ENCODE data around the gene TTLL5. TPM values are rescaled to one million over a fixed set of nuclear protein-coding genes. Genes with fewer than 3 reads are reported as not detected.

Gene TTLL5
- total and polyA plus RNA-seq, 2 of the 13 experiments (the other 11 are each of a cell fraction or from before 2014, with no cell fraction given): 11.8 to 18.8 TPM

GRCh38 chr14:75881994-75882393, 220.9 kb downstream of the TTLL5 start (continued):
- TF ChIP-seq ZNF710 (CRISPR knock-in tag; IDR thresholded peaks at IDR 0.05; ENCODE audit: borderline replicate concordance) (no peak), FOXO4 (CRISPR knock-in tag; conservative IDR thresholded peaks at IDR 0.05) (no peak), SIN3A (IDR thresholded peaks at IDR 0.05; ENCODE audit: borderline replicate concordance, low read depth, low read length) (no peak), MED13 (CRISPR knock-in tag; IDR thresholded peaks at IDR 0.05) (no peak), ZBTB4 (CRISPR knock-in tag; IDR thresholded peaks at IDR 0.05; ENCODE audit: borderline replicate concordance) (no peak), REL (CRISPR knock-in tag; conservative IDR thresholded peaks at IDR 0.05) (no peak), REST (IDR thresholded peaks at IDR 0.05; ENCODE audit: borderline replicate concordance in 1 of 2, low read depth in 1 of 2, low read length in 2 of 2) (no peak), ZNF878 (CRISPR knock-in tag; IDR thresholded peaks at IDR 0.05) (no peak), MYNN (CRISPR knock-in tag; IDR thresholded peaks at IDR 0.05; ENCODE audit: low read depth) (no peak)
